Stimulated activated CD4-positive, alpha-beta T cell treated with anti-CD3 and anti-CD28 coated beads, Interleukin-1b, Interleukin-23, amount 100 ng/mL, for 4 hours (primary cell): ENCODE measurements around the gene NUDT9.
"Not testable (repeated sequence)": the region's sequence is repeated elsewhere in the genome, so short reads cannot be mapped to it uniquely, and the experiment has no call there.

ENCODE experiments used
- DNase-seq, 2 donors: peaks; one replicate each; pipeline ENCODE4 v3.0.0-alpha.2; 2020; ENCODE audit warnings: low read depth in 2 of 2

Gene NUDT9

DNA sequence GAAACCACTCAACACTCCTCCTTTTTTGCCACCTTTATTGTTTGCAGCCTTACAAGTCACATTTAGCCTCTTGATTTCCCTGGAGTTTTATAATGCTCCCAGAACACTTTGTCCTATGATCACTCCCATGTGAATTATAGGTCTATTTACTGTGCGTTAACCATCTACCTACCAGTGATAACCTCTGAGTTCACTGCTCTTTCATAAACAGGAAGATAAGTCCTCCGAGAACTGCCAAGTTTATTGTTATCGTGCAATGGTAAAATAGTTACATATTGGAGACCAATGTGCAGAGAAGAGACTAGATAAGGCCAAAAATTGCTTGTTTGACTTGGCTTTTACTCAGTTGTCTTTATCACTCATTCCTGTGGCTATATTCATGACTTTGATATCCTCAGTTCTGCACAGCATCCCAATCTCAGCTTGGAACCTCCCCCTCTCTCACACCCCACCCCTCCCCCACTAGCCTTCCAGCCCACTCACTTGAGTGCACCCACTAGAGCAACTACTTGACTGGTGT is 12.9 kb upstream of the NUDT9 start:
- DNase-seq, result no peak

DNA sequence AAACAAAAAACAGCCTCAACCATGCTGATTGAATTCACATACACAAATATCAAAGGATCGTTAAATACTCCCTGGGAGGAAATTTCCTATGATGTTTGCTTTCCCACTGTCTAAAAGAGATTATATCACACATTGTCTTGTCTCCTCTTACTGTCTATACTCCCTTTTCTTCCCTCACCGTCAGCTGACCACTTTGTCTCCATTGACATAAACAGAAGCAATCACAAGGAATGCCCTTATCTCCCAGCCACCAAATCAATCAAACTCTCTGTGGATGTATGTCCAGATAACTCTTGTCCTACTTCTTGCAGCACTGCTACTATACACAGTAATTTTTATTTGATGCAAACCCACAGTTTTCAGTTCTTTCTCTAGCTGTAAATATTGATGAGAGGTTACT is 12.2 kb upstream of the NUDT9 start:
- DNase-seq, result no peak

DNA sequence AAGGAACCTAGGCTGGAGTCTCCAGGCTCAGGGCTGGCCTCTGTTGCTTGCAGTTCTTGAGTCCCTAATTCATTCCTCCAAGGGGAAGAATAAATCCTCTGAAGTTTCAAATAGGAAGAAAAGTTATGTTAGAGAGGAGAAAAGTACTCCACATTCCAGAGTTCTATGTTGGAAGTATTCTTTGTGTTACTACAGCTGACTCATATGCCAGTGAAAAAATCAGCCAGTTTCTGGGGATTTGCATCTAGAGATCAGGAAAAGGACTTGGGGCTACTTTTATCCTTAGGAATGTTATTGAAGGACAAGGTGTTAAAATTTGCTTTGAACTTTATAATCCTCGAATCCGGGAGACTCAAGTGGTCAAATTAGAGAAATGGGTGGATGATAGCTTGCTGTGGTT is 11.7 kb upstream of the NUDT9 start:
- no peak for DNase-seq

DNA sequence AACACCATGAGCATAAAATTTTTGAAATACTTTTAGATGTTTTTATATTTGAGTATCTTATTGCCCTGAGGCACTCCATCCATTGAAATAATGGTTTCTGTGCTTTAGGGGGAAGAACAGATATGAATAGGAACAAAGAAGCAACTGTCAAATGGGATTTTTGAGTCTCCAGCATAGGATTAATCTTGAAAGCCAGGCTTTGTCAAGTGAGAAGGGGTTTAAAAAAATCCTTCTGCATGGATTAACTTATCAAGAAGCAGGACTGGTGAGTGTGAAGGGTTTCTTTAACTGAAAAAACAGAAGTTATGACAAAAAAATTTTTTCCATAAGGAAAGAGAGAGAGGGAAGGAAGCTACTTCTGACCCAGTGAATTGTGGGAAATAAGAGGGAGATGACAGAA is 7.6 kb upstream of the NUDT9 start:
- no peak for DNase-seq

DNA sequence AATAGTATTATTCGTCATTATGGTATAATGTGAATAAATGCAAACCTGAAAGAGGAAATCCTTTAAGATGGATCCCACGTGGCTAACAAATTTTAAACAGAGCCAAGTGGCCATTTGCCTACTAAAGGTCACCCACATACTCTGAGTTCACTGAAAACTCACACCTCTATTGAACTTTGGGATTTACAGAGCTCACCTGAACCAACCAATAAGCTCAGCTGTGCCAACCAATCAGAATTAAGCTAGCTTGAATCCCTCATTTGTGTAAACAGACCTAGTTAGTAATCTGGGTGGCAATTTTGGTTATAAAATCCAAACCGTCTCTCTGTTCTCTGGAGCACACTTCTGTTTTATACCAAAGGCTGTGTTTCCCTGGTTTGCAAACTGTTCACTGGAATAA is 5.4 kb upstream of the NUDT9 start:
- no peak for DNase-seq

DNA sequence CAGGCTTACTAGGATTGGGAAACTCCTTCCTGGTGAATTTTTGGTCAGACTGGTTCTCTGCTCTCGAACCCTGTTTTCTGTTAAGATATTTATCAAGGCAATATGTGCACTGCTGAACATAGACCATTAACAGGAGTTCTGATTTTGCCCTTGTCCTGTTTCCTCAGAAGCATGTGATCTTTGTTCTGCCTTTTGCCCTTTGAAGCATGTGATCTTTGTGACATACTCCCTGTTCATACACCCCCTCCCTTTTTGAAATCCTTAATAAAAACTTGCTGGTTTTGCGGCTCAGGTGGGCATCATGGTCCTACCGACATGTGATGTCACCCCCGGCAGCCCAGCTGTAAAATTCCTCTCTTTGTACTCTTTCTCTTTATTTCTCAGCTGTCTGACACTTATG is 4.0 kb upstream of the NUDT9 start:
- DNase-seq, result not testable (repeated sequence)

DNA sequence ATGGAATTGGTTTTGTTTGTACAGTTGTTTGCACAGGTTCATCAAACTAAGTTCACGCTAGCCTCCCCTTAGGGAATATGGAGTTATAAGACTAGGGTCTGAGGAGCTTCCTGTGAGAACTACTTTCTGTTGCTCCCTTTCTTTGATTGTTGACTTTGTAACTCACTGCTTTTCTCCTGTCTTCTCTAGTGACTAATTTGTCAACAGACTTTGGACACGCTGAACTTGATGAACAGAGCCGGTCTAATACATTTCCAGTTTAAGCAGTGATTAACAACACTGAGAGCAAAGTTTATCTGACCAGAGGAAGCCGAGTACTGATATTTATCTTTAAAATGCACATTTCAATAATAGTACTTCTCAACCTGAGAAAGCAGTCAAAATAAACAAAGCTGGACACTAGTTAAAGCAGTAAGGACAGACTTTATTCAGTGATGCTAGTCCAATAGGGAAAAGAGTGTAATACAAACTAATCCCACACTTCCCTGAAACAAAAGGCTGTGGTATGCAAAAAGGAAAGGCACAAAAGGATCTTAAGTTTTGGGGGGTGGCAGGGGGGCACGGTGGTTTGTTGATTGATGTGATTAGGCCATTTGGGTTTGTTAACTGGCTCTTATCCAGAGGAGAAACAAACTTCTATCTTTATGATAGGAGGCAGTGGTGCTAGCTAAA is 2.7 kb upstream of the NUDT9 start:
- no peak for DNase-seq

DNA sequence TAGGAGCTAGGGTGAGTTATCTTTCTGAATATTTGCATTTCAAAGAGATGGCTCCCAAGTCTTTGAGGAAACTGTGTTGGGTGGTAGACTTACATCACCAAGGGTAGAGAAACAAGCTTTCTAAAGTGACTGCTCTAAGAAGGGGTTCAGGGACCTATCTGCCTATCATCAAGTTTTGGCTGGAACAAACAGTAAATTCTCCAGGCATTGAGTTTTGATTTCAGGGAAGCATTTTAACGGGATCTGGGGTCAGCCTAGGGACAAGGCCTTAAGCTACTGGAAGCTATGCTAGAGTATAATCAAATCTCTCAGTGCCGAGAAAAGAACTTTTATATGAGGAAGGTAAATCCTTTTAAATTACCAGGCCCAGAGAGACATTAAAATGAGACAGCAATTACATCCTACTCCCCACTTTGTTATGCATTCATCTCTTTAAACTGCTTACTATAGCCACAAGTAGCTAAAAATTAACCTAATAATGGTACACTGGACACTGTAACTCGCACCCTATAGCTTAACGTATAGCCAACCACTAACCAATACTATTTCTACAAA is 2.0 kb upstream of the NUDT9 start:
- DNase-seq, result no peak

DNA sequence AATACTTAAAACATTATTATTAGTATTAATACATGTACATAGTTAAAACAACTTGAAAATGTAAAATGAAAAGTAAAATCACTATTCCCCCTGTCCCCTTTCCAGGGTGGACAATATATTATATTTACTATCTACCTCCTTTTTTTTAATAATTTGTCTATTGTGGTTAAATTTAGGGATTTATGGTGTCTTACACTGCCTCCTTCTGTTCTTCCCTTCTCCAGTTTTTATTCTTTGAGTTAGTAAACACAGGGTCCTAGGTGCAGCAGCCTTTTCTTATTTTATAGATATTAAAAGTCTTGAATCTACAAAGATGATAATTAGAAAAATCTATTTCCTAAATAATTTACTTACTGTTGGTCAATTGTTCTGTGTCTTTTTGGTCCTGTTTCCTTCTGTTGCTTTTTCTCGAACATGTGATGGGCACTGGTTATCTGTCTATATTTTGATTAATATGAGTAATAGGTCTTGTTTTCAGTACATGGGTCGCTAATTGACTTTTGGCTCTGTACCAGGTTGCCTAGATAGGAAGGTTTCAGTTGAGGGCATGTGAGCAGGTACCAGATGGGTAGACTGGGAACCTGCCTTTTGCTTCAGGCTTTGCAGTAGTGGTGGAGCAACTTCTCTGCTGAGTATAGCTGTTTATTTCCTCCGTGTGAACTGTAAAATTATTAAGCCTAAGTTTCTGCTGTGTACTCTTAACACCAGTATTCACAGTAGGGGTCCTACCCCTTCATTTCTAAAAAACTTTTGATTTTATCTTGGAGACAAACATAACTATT is 1.1 kb downstream of the NUDT9 start:
- no peak for DNase-seq

DNA sequence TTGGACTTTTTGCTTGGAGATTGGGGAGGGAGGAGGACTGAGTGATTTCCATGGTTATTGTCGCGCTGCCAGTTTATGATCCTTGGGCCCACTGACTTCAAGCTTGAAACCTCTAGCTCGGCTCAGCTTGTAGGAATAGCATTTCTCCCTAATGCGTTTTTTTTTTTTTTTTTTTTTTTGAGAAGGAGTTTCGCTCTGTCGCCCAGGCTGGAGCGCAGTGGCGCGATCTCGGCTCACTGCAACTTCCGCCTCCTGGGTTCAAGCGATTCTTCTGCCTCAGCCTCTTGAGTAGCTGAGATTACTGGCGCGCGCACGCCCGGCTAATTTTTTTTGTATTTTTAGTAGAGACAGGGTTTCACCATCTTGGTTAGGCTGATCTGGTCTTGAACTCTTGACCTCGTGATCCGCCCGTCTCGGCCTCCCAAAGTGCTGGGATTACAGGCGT is 1.7 kb downstream of the NUDT9 start:
- not testable (repeated sequence) for DNase-seq

DNA sequence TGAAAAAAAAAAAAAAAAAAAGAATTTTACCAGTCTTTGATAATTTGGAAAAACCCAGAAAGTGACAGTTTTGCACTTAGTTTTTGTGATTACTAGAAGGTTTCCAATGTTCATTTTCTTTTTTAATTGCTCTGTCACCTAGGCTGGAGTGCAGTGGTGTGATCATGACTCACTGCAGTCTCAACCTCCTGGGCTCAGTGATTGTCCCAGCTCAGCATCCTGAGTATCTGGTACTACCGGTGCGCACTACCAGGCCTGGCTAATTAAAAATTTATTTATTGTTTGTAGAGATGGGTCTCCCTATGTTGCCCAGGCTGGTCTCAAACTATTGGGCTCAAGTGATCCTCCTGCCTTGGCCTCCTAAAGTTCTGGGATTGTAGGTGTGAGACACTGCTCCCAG is 3.3 kb downstream of the NUDT9 start:
- no peak for DNase-seq

DNA sequence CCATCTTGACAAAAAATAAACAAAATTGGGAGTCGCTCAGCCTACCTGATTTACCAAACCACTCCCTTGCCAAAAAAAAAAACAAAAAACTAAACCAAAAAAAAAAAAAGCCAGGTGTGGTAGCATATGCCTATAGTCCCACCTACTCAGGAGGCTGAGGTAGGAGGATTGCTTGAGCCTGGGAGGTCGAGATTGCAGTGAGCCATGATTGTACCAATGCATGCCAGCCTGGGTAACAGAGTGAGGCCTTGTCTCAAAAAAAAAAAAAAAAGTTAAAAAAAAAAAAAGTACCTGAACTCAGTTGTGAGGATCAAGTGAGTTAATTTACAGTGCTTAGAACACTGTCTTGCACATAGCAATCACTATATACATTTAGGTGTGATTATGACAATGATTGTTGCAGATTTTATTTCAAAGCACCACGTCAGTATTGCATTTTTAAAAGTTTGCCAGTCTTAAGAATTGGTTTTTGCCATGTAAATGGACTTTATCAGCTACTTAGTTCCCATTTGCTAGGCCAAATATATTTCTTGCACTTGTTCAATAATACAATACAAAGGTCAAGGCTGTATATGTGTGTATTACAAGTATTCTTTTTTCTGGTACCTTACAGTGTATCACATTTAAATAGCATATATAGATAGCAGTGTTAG is 4.6 kb downstream of the NUDT9 start:
- no peak for DNase-seq

DNA sequence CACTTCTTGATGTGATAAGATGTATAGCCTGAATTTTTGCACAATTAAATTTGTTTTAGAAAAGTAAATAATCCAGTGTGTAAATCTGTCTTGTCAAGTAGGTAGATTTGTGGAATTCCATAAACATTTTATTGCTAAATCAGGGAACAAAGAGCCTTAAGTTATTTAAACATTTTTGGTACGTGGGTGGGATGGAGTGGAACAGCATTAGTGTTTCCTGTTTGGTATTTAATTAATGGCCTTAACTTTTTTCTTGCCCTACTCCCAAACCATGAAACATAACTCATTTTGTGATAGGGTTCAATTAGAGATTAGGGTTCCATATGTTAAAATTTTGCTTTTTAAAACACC is 5.1 kb downstream of the NUDT9 start:
- DNase-seq, result no peak

DNA sequence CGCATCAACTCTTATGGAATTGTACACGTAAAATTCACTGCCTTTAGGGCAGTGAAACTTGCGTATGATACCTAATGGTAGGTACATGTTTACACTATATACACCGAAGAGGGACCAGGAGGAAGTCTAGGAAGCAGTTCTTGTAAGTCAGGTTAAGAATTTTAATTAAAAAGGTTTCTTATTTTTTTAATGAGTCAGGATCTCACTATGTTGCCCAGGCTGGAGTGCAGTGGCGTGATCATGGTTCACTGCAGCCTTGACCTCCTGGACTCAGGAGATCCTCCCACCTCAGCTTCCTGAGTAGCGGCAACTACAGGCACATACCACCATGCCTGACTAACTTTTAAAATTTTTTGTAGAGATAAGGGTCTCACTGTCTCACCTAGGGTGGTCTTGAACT is 6.6 kb downstream of the NUDT9 start:
- DNase-seq, result no peak

DNA sequence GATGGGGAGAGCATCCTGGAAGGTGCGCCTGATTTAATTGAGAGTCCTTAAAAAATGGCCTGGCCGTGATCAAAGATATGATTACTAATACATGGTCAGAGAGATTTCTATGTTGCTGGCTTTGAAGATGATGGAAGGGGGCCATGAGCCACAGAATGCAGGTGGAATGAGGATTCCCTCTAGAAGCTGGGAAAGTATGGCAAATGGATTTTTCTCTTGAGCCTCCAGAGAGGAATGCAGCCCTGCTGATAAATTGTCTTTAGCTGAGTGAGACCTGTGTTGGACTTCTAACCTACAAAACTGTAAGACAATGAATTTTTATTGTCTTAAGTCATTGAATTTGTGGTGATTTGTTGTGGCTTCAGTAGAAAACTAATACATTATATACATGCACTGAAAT is 7.7 kb downstream of the NUDT9 start:
- no peak for DNase-seq

DNA sequence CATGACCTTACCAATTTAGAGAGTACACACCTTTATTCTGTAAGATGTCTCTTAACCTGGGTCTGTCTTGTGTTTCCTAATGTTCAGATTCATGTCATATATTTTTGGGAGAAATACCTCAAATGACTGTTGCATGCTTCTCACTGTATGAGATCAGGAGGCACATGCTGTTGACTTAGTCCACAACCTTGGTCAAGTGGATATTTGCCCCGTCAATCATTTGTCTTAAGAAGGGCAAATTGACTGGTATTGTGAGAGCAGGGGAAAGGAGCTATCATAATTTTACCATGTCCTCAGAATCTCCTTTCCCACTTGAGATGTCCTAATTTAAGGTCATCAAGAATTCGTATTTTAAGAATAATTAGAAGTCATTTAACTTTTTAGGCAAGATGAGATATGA is 11.0 kb downstream of the NUDT9 start:
- no peak for DNase-seq

DNA sequence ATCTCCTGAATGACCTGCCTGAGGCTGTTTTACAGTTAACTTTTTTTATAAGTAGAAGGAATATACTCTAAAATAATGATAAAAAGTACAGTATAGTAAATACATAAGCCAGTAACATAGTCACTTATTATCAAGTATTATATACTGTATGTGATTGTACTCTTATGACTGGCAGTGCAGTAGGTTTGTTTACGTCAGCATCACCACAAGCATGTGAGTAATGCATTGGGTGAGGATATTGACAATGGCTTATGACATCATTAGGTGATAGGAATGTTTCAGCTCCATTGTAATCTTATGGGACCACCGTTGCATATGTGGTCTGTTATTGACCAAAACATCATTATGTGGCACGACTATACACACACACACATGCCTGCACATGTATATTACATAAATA is 20.5 kb downstream of the NUDT9 start:
- no peak for DNase-seq

DNA sequence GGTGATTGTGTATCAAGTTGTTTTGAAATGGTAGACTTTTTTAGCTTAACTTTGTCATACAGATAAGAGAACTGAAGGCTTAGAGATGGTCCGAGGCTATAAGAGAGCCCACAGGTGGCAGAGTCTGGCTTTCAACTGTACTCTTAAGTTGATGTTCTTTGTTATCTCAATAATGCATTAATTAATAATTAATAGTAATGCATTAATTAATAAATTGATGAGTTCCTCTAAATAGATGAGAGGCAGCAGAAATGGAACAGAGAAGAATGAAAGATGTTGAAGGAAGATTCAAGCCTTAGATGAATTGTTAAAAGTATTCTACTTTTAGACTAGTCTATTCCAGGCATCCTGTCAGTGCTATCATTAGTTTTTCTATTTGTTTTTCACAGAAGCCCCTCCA is 22.4 kb downstream of the NUDT9 start:
- DNase-seq, result no peak

DNA sequence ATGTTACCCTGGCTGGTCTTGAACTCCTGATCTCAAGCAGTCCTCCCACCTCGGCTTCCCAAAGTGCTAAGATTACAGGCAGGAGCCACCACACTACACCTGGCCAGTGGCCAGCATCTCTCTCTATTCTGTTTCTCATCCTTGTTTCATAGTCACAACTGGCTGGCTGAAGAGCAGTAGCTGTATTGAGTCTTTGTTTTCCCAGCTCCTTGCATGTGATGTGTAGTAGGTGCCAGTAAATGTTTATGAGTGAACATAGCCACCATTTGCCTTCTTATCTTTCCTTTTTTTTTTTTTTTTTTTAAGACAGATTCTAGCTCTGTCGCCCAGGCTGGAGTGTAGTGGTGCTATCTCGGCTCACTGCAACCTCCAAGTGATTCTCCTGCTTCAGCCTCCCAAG is 23.6 kb downstream of the NUDT9 start:
- DNase-seq, result no peak

DNA sequence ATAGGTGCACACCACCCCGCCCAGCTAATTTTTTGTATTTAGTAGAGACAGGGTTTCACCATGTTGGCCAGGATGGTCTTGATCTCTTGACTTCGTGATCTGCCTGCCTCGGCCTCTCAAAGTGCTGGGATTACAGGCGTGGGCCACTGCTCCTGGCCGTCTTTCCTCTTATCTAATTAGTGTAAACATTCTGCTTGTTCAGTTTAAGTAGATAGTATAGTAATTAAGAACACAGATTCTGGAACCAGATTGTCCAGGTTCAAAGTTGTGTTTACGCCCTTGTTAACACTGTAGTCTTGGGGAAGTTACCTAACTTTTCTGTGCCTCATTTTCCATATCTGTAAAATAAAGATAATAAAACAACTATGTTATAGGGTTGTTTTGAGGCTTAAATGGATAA is 24.0 kb downstream of the NUDT9 start:
- DNase-seq, result not testable (repeated sequence)

DNA sequence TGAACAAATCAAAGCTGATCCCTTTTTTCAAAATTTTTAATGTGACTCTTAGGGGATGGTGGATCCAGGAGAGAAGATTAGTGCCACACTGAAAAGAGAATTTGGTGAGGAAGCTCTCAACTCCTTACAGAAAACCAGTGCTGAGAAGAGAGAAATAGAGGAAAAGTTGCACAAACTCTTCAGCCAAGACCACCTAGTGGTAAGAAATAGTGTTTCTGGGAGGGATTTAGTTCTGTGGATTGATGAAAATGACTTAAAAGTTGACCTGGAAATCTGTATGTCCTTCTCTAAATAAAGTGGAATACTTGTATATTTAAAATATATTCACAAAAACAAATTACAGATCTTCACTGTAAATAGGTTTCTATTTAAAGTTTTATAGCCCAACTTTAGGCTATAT is 29.2 kb downstream of the NUDT9 start:
- no peak for DNase-seq

DNA sequence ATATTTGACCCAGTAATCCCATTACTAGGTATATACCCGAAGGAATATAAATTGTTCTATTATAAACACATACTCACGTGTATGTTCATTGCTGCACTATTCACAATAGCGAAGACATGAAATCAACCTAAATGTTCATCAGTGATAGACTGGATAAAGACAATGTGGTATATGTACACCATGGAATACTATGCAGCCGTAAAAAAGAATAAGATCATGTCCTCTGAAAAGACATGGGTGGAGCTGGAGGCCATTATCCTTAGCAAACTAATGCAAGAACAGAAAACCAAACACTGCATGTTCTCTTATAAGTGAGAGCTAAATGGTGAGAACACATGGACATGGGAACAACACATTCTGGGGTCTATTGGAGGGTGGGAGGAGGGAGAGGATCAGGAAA is 36.5 kb downstream of the NUDT9 start:
- no peak for DNase-seq

DNA sequence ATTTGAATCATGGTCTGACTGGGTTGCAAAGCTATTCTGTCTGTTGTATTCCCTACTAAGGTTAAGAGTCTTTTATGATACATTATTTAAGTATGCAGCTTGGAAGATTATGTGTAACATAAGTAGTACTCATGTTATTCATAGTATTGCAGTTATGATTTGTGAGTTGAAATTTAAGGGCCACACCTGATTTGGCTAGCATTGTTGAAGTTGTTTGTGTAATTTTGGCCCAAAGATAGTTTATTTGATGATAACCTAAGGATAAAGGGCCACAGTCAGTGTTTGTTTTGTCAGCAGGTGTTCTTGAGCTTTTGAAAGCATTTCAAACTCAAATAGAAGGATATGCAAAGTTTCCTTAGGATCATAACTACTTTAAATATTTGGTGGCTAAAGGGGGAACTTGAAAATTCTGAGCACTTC is 38.9 kb downstream of the NUDT9 start:
- no peak for DNase-seq
